Thyroid gland (tissue), 4 donors: ENCODE results near the gene SLC19A2.

ENCODE experiments used
- POLR2A ChIP-seq, 2 donors: fragments of 450-650 bp; IDR thresholded peaks; one replicate each; pipeline ENCODE4 v1.6.1; 2017; ENCODE audit warnings: antibody characterized with exemption in 2 of 2, mild to moderate bottlenecking in 2 of 2, moderate library complexity in 1 of 2
- TF ChIP-seq, protein P1 (sequence below), 6 experiments: fragments of 200-600 bp in 3 of 6; fragments of 450-650 bp in 3 of 6; sonication (generic) in 3 of 6; IDR thresholded peaks; one replicate each; pipeline ENCODE4 v1.5.1; 2016 to 2019; ENCODE audit warnings: antibody characterized with exemption in 6 of 6, mild to moderate bottlenecking in 2 of 6, inconsistent platforms in 1 of 6, moderate library complexity in 1 of 6

DNA sequence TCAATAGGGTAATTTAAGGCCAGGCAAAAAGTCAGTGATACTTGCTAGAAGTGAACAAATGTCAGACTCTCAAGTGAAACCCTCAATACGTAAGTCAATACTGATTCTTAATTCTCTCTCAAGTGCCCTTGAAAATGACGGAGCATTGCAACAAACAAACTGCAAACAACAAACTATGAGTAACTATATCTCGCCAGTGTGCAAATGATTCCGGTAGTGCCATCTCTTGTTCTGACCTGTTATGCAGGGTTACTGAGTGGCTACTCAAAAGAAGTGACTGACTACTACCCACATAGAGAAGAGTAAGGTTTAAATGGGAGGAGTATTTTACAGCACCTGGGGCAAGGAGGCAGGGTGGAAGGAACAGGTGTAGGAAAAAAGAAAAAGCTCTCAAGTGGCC lies 1.6 kb downstream of the SLC19A2 start:
- TF ChIP-seq, protein P1, sequence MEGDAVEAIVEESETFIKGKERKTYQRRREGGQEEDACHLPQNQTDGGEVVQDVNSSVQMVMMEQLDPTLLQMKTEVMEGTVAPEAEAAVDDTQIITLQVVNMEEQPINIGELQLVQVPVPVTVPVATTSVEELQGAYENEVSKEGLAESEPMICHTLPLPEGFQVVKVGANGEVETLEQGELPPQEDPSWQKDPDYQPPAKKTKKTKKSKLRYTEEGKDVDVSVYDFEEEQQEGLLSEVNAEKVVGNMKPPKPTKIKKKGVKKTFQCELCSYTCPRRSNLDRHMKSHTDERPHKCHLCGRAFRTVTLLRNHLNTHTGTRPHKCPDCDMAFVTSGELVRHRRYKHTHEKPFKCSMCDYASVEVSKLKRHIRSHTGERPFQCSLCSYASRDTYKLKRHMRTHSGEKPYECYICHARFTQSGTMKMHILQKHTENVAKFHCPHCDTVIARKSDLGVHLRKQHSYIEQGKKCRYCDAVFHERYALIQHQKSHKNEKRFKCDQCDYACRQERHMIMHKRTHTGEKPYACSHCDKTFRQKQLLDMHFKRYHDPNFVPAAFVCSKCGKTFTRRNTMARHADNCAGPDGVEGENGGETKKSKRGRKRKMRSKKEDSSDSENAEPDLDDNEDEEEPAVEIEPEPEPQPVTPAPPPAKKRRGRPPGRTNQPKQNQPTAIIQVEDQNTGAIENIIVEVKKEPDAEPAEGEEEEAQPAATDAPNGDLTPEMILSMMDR (IDR thresholded peaks at IDR 0.05): no peak
- TF ChIP-seq POLR2A (IDR thresholded peaks at IDR 0.05): no peak
